GM12865 (cell line): ENCODE measurements around the gene KCNK17.

Experiments used
- DNase-seq: peaks from one replicate; pipeline ENCODE4 v3.0.0; 2010; ENCODE audit warnings: low read depth
- H3K4me3 ChIP-seq: 2 replicates; pipeline ENCODE4 v1.5.1; 2011; ENCODE audit warnings: mild to moderate bottlenecking, low read depth, low read length, control low read depth
- TF ChIP-seq, protein P1 (sequence below): IDR thresholded peaks from 2 replicates; pipeline ENCODE4 v1.5.1; 2011; ENCODE audit warnings: low read length, control low read depth, low read depth, inconsistent platforms; ENCODE audit not compliant: insufficient read depth; ENCODE audit errors: missing control alignments

Gene KCNK17

DNA sequence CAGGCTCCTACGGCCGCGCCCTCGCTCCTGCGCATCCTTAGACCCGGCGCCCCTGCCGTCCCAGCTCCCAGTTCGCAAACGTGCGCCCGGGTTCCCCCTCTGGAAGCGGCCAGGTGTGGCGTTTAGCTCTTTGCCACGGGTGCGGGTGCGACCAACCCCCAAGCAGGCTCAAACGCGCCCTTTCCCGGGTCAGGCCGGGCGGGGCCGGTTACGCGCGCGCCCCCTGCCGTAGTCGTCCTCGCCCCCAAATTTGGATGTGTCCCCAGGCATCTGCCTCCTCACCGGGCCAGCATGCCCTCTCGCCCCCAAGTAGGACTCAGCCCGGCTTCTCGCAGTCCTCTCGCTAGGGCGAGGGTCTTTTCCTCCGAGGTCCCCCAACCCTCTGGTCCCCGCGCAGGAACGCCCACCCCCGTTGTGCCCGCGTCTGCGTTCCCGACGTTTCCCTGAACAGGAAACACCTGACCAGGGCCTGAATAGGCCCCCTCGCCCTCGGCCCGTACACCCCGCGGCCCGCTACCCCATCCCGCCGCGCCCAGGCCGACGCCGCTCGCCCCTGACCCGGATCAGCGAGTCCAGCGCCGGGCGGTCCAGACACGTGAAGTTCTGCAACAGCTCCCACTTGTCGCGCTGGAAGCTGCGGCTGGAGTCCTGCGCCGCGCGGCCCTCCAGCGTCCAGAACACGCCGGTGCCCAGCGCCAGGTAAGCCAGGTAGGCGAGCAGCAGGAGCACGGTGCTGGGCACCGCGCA lies 520 bp downstream of the KCNK17 start:
- H3K4me3 ChIP-seq, result no peak overlapping the region
- TF ChIP-seq, protein P1, sequence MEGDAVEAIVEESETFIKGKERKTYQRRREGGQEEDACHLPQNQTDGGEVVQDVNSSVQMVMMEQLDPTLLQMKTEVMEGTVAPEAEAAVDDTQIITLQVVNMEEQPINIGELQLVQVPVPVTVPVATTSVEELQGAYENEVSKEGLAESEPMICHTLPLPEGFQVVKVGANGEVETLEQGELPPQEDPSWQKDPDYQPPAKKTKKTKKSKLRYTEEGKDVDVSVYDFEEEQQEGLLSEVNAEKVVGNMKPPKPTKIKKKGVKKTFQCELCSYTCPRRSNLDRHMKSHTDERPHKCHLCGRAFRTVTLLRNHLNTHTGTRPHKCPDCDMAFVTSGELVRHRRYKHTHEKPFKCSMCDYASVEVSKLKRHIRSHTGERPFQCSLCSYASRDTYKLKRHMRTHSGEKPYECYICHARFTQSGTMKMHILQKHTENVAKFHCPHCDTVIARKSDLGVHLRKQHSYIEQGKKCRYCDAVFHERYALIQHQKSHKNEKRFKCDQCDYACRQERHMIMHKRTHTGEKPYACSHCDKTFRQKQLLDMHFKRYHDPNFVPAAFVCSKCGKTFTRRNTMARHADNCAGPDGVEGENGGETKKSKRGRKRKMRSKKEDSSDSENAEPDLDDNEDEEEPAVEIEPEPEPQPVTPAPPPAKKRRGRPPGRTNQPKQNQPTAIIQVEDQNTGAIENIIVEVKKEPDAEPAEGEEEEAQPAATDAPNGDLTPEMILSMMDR, result no peak
- no peak for DNase-seq

DNA sequence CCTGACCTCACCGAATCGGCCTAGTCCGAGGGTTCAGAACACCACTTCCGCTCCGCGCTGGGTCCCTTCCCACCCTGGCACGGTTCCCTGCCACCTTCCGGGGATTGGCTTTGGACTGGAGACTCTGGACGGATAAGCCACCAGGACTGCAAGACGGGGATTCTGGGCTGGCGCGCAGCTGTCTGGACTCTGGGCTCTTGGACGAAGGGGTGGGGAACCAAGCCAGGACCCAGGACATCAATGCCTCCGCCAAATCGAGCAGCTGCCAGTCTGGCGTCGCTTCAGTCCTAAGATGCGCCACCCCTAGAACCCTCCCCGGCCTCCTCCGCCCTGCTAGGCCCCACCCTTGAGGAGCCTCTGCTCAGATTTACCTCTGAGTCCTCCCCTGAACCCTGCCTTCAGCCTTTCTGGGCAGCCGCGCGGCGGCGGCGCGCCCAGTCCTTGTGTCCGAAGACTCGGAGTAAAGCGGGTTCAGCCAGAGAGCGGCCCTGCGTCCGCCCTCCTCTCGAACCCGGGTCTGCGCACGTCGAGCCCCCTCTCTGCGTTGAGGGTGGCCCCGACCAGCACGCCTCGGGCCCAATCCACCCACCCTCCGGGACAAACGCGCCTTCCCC lies 1.2 kb downstream of the KCNK17 start:
- no peak for DNase-seq
- H3K4me3 ChIP-seq, result no peak overlapping the region
- TF ChIP-seq, protein P1, result no peak

DNA sequence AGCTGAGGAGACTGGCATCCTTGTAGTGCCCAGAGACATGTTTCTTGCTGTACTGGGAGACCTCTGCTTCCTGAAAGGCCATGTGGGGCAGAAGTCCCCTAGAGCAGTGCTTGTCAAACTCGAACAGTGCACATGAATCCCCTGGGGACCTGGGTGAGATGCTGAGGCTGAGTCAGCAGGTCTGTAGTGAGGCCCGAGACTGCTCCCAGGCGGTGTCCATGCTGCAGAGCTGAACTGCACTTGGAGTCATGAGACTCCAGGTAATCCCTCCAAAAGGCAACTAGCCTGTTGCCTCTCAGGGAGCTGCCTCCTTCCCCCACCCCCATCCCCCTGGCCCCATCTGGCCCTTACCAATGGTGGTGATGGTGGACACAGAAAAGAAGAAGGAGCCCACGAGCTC lies 3.7 kb downstream of the KCNK17 start:
- TF ChIP-seq, protein P1, result no peak
- H3K4me3 ChIP-seq, result no peak overlapping the region
- DNase-seq, result peak; percentile 33

DNA sequence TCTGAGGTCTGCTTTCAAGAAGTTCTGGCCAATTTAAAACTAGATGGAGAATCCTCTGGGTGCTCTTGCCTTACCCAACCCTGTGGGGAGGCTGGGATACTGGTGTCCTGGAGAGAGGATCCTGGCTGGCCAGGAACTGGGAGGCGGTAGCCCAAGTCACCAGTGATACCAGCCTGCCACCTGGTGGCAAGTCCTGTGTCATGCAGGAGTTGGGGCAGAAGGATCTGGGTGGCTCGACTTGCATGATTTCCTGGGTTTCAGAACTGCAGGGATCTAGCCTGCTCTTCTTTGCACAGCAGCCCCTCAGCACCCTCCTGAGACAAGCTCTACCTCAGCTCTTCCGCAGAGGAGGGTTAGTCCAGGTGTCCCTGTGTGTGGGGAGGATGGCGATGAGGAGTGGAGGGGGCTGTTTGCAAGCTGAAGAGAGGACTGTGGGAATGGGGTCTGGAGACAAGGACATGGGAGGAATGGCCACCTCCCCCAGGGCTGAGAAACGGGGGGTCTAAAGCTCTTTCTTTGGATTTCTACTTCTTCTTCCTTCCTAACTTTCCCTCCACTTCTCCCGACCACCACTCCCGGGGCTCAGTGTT lies 4.2 kb downstream of the KCNK17 start:
- DNase-seq, result peak; percentile 63
- TF ChIP-seq, protein P1, result peak; percentile 93
- H3K4me3 ChIP-seq, result no peak overlapping the region

DNA sequence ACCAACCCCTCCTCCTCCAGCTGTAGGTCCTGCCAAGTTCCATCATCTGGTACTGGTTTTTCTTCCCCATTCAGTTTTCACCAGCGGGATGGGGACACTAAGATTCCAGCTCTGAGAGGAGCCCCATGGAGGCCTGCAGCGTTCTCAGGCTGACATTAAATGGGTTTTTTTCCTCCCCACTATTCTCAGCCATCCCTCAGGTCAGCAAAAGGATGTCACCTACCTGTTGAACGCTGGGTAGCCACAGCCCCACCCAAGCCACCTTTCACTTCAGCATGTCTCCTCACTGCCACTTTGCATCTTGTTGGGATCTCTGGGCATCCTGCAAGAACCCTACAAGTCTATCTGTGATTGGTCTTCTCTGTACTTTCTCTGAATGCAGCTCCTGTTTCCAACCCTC lies 6.8 kb downstream of the KCNK17 start:
- H3K4me3 ChIP-seq, result no peak overlapping the region
- TF ChIP-seq, protein P1, result no peak
- DNase-seq, result no peak

DNA sequence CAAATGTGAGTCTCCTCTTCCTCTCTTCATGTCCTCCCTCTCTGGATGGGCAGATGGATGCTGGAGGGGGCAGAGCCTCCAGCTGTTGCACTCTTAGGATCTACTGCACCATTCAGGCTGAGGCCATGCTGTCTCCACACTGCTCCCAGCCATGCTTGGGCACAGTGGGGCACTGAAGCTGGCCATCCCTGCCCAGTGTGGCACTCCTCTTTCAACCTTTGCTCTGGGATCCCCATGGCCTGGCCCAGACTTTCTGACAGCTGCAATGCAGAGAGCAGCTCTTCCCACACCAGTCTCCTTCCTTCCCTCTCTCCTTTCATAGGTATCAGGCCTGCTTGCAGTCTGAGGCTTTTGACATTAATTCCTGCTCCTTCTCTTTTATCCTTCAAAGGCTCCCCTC lies 9.3 kb downstream of the KCNK17 start:
- TF ChIP-seq, protein P1, result no peak
- H3K4me3 ChIP-seq, result no peak overlapping the region
- DNase-seq, result no peak
